Common myeloid progenitor, CD34-positive (primary cell): ENCODE results near the gene PTPN2.
"Not testable (repeated sequence)": the region's sequence is repeated elsewhere in the genome, so short reads cannot be mapped to it uniquely, and the experiment has no call there.

ENCODE experiments used
- CTCF ChIA-PET: fragments of 350-600 bp; sonication (Branson Sonifier 250); formaldehyde crosslinking; loops from one replicate; lab custom pipeline; 2021; ENCODE audit warnings: antibody characterized with exemption; lab: Charles Lee
- POLR2A ChIA-PET: fragments of 350-600 bp; sonication (Branson Sonifier 250); formaldehyde crosslinking; loops from one replicate; lab custom pipeline; 2021; ENCODE audit warnings: antibody characterized with exemption; lab: Charles Lee
- DNase-seq, 3 donors: peaks; one replicate each; pipeline versions ENCODE4 v3.0.0 to v3.0.0-alpha.2; 2013
- H3K27ac ChIP-seq, 2 experiments: 1 replicate in 1 of 2; 2 replicates in 1 of 2; pipeline ENCODE4 v1.7.0; 2013; ENCODE audit warnings: inconsistent platforms in 2 of 2, low read length in 2 of 2, mild to moderate bottlenecking in 2 of 2, low read depth in 1 of 2, moderate library complexity in 1 of 2; ENCODE audit not compliant: severe bottlenecking in 2 of 2, insufficient read depth in 1 of 2, poor library complexity in 1 of 2
- H3K27me3 ChIP-seq, 5 experiments: replicated peaks in 2 of 5; 1 replicate in 3 of 5; 2 replicates in 2 of 5; pipeline versions ENCODE4 v1.6.1 to v1.7.0; 2013; ENCODE audit warnings: low read length in 4 of 5, mild to moderate bottlenecking in 2 of 5, moderate library complexity in 2 of 5, inconsistent platforms in 1 of 5; ENCODE audit not compliant: insufficient read depth in 5 of 5, control insufficient read depth in 4 of 5
- H3K36me3 ChIP-seq, 4 experiments: 1 replicate in 2 of 4; 2 replicates in 2 of 4; pipeline versions ENCODE4 v1.6.1 to v1.7.0; 2013; ENCODE audit warnings: low read length in 3 of 4, control low read depth in 1 of 4, mild to moderate bottlenecking in 1 of 4; ENCODE audit not compliant: control insufficient read depth in 4 of 4, insufficient read depth in 4 of 4
- H3K4me1 ChIP-seq, 4 experiments: 1 replicate in 3 of 4; 2 replicates in 1 of 4; pipeline versions ENCODE4 v1.6.1 to v1.7.1; 2013; ENCODE audit warnings: low read length in 3 of 4, mild to moderate bottlenecking in 3 of 4, control low read depth in 1 of 4, inconsistent platforms in 1 of 4, moderate library complexity in 1 of 4; ENCODE audit not compliant: control insufficient read depth in 4 of 4, insufficient read depth in 4 of 4; ENCODE audit errors: control extremely low read depth in 1 of 4
- H3K4me3 ChIP-seq, 7 experiments: 1 replicate in 4 of 7; 2 replicates in 3 of 7; pipeline versions ENCODE4 v1.5.1 to v1.7.0; 2013; ENCODE audit warnings: mild to moderate bottlenecking in 7 of 7, low read length in 6 of 7, moderate library complexity in 6 of 7, inconsistent platforms in 2 of 7, low read depth in 2 of 7, control low read depth in 1 of 7; ENCODE audit not compliant: insufficient read depth in 4 of 7, control insufficient read depth in 1 of 7; ENCODE audit errors: extremely low read depth in 1 of 7
- H3K9me3 ChIP-seq, 5 experiments: 1 replicate in 4 of 5; 2 replicates in 1 of 5; pipeline versions ENCODE4 v1.6.1 to v1.7.1; 2013; ENCODE audit warnings: low read length in 4 of 5, mild to moderate bottlenecking in 2 of 5, inconsistent platforms in 1 of 5, low read depth in 1 of 5, moderate library complexity in 1 of 5; ENCODE audit not compliant: control insufficient read depth in 4 of 5, insufficient read depth in 2 of 5; ENCODE audit errors: control extremely low read depth in 1 of 5
- WGBS: methylation state at CpG from one replicate; pipeline ENCODE4 v1.1.5; 2013; ENCODE audit not compliant: insufficient coverage; 5-methylcytosine and 5-hydroxymethylcytosine counted together

The PTPN2 gene

GRCh38 chr18:12769136-12769535 is 114.9 kb downstream of the PTPN2 start:
- Histone ChIP-seq H3K36me3 (no peaks in the 10 kb centered on the region), H3K27ac (no peak overlapping the region), H3K4me3 (no peak overlapping the region), H3K9me3 (peaks cover 0 to 2% (median 0%) of the 10 kb centered on the region in 5 experiments), H3K27me3 (no peaks in the 10 kb centered on the region), H3K4me1 (no peaks in the 10 kb centered on the region)
- POLR2A ChIA-PET, result no interaction called here
- CTCF ChIA-PET, result no interaction called here
- DNase-seq, result no peak
- 100% methylated on average over 3 of the region's 3 CpGs for WGBS

- H3K9me3 ChIP-seq, result peaks cover 0 to 2% (median 0%) of the 10 kb centered on the region in 5 experiments
- no peak overlapping the region for H3K4me3 ChIP-seq
- POLR2A ChIA-PET, result no interaction called here
- H3K36me3 ChIP-seq, result no peaks in the 10 kb centered on the region
- no peak overlapping the region for H3K27ac ChIP-seq
- WGBS, result 90% methylated on average over 3 of the region's 3 CpGs
- no peak for DNase-seq
- H3K27me3 ChIP-seq, result no peaks in the 10 kb centered on the region
- CTCF ChIA-PET, result no interaction called here
- no peaks in the 10 kb centered on the region for H3K4me1 ChIP-seq
These were observed 115.4 kb downstream of the PTPN2 start for GRCh38 chr18:12768625-12769024.

- H3K36me3 ChIP-seq, result no peaks in the 10 kb centered on the region
- H3K9me3 ChIP-seq, result peaks cover 0 to 2% (median 0%) of the 10 kb centered on the region in 5 experiments
- DNase-seq, result no peak
- ChIA-PET CTCF (interaction anchor here (1.3 kb wide), 1 partner anchor 177 kb away, joined by 3 read pairs; no protein-coding TSS in a partner anchor), POLR2A (no interaction called here)
- no peak overlapping the region for H3K4me3 ChIP-seq
- no peaks in the 10 kb centered on the region for H3K27me3 ChIP-seq
- WGBS, result 97% methylated on average over 8 of the region's 9 CpGs
- no peak overlapping the region for H3K27ac ChIP-seq
- no peaks in the 10 kb centered on the region for H3K4me1 ChIP-seq
These were observed 116.4 kb downstream of the PTPN2 start for GRCh38 chr18:12767580-12768155.

GRCh38 chr18:12766986-12767433 is 117.0 kb downstream of the PTPN2 start:
- H3K4me3 ChIP-seq, result no peak overlapping the region
- H3K27ac ChIP-seq, result no peak overlapping the region
- H3K36me3 ChIP-seq, result no peaks in the 10 kb centered on the region
- POLR2A ChIA-PET, result no interaction called here
- 96% methylated on average over 13 of the region's 13 CpGs for WGBS
- CTCF ChIA-PET, result interaction anchor here (1.3 kb wide), 1 partner anchor 177 kb away, joined by 3 read pairs; no protein-coding TSS in a partner anchor
- DNase-seq, result no peak
- H3K4me1 ChIP-seq, result no peaks in the 10 kb centered on the region
- H3K9me3 ChIP-seq, result peaks cover 0 to 2% (median 0%) of the 10 kb centered on the region in 5 experiments
- no peaks in the 10 kb centered on the region for H3K27me3 ChIP-seq

GRCh38 chr18:12765586-12765985 is 118.5 kb downstream of the PTPN2 start:
- no peaks in the 10 kb centered on the region for H3K4me1 ChIP-seq
- POLR2A ChIA-PET, result no interaction called here
- H3K27ac ChIP-seq, result no peak overlapping the region
- no peak overlapping the region for H3K4me3 ChIP-seq
- no peak for DNase-seq
- H3K36me3 ChIP-seq, result no peaks in the 10 kb centered on the region
- CTCF ChIA-PET, result no interaction called here
- H3K9me3 ChIP-seq, result peaks cover 0 to 2% (median 0%) of the 10 kb centered on the region in 5 experiments
- WGBS, result over 99% methylated on average over 9 of the region's 11 CpGs
- H3K27me3 ChIP-seq, result no peaks in the 10 kb centered on the region

- H3K27me3 ChIP-seq, result no peaks in the 10 kb centered on the region
- DNase-seq, result no peak
- H3K27ac ChIP-seq, result no peak overlapping the region
- no peaks in the 10 kb centered on the region for H3K4me1 ChIP-seq
- 83% methylated on average over 8 of the region's 8 CpGs for WGBS
- ChIA-PET POLR2A (no interaction called here), CTCF (no interaction called here)
- peaks cover 0 to under 1% (median 0%) of the 10 kb centered on the region in 5 experiments for H3K9me3 ChIP-seq
- H3K36me3 ChIP-seq, result no peaks in the 10 kb centered on the region
- H3K4me3 ChIP-seq, result no peak overlapping the region
These were observed 118.9 kb downstream of the PTPN2 start for GRCh38 chr18:12765126-12765525.

- H3K4me1 ChIP-seq, H3K36me3 ChIP-seq, POLR2A ChIA-PET, H3K27me3 ChIP-seq, H3K9me3 ChIP-seq, H3K4me3 ChIP-seq, DNase-seq, H3K27ac ChIP-seq: not testable (repeated sequence)
- CTCF ChIA-PET, result interaction anchor here (1.4 to 1.5 kb wide), 2 partner anchors 16 to 176 kb away, joined by 3 read pairs; no protein-coding TSS in a partner anchor
- WGBS, result no CpG with 5 or more reads among the region's 3 CpGs
These were observed 125.5 kb downstream of the PTPN2 start for GRCh38 chr18:12758566-12758965.
